Endothelial cell of umbilical vein (primary cell): Measurements from ENCODE around the gene TBC1D7. TPM values are rescaled to one million over a fixed set of nuclear protein-coding genes. Genes with fewer than 3 reads are reported as not detected.

Experiments
- BruUV-seq: library from RNA; stranded (reverse); fragments of 400-500 nt; replicated peaks from 2 replicates; lab custom pipeline; 2021; lab: Mats Ljungman, UMichigan
- CTCF ChIA-PET: fragments of 300-600, 350-600 bp; sonication (Branson Sonifier 250); formaldehyde crosslinking; loops from one replicate; lab custom pipeline; 2021; ENCODE audit warnings: antibody characterized with exemption, inconsistent platforms; lab: Charles Lee
- POLR2A ChIA-PET: fragments of 300-600, 350-600 bp; sonication (Branson Sonifier 250); formaldehyde crosslinking; loops from one replicate; lab custom pipeline; 2021; ENCODE audit warnings: antibody characterized with exemption, inconsistent platforms; lab: Charles Lee
- DNase-seq: peaks from one replicate; pipeline ENCODE4 v3.0.0-alpha.2; 2011; ENCODE audit warnings: low read depth, low spot score
- FAIRE-seq: peaks from 2 replicates; lab custom pipeline; 2011; peaks lifted over from hg19 to GRCh38; lab: Jason Lieb, UNC
- H2AFZ ChIP-seq: 2 replicates; pipeline ENCODE4 v1.6.0; 2012; ENCODE audit warnings: low read depth, low read length, control low read depth, inconsistent platforms
- H3K27ac ChIP-seq: 2 replicates; pipeline ENCODE4 v1.5.1; 2011; ENCODE audit warnings: low read depth, mild to moderate bottlenecking, control low read depth, low read length, moderate library complexity; ENCODE audit not compliant: insufficient read depth
- H3K27me3 ChIP-seq, 2 experiments: 2 replicates each; pipeline versions ENCODE4 v1.6.0 to v1.6.1; 2011; ENCODE audit warnings: low read length in 2 of 2, mixed read lengths in 1 of 2; ENCODE audit not compliant: control insufficient read depth in 2 of 2, insufficient read depth in 2 of 2
- H3K36me3 ChIP-seq, 2 experiments: 2 replicates in 1 of 2; 3 replicates in 1 of 2; pipeline ENCODE4 v1.5.1; 2011; ENCODE audit warnings: low read length in 2 of 2, mild to moderate bottlenecking in 1 of 2, moderate library complexity in 1 of 2; ENCODE audit not compliant: control insufficient read depth in 2 of 2, insufficient read depth in 2 of 2; ENCODE audit errors: extremely low read depth in 1 of 2
- H3K4me1 ChIP-seq: 3 replicates; pipeline ENCODE4 v1.5.1; 2011; ENCODE audit warnings: mild to moderate bottlenecking, low read length; ENCODE audit not compliant: control insufficient read depth, insufficient read depth; ENCODE audit errors: extremely low read depth
- H3K4me2 ChIP-seq: 2 replicates; pipeline ENCODE4 v1.6.1; 2011; ENCODE audit warnings: low read length, control low read depth, mixed read lengths; ENCODE audit not compliant: insufficient read depth
- H3K4me3 ChIP-seq, 3 experiments: fragments of 200-600 bp in 1 of 3; sonication (generic), shearing (Covaris generic) in 1 of 3; replicated peaks in 1 of 3; 2 replicates each; pipeline ENCODE4 v1.5.1; 2011 to 2016; ENCODE audit warnings: control low read depth in 3 of 3, low read length in 3 of 3, mild to moderate bottlenecking in 2 of 3, inconsistent platforms in 1 of 3, low read depth in 1 of 3, moderate library complexity in 1 of 3; ENCODE audit not compliant: insufficient read depth in 1 of 3
- H3K79me2 ChIP-seq: 2 replicates; pipeline ENCODE4 v1.6.0; 2012; ENCODE audit warnings: low read length, inconsistent platforms; ENCODE audit not compliant: control insufficient read depth, insufficient read depth
- H3K9ac ChIP-seq: replicated peaks from 2 replicates; pipeline ENCODE3; 2011; ENCODE audit warnings: low read length, control low read depth; ENCODE audit not compliant: insufficient read depth; ENCODE audit errors: extremely low read depth
- H3K9me1 ChIP-seq: replicated peaks from 3 replicates; pipeline ENCODE4 v1.6.0; 2011; ENCODE audit warnings: mild to moderate bottlenecking, low read length; ENCODE audit not compliant: control insufficient read depth, insufficient read depth; ENCODE audit errors: extremely low read depth
- H3K9me3 ChIP-seq: replicated peaks from 2 replicates; pipeline ENCODE4 v1.5.1; 2012; ENCODE audit warnings: low read length, inconsistent platforms; ENCODE audit not compliant: control insufficient read depth, insufficient read depth
- H4K20me1 ChIP-seq: replicated peaks from 2 replicates; pipeline ENCODE3; 2011; ENCODE audit warnings: mild to moderate bottlenecking, low read length; ENCODE audit not compliant: control insufficient read depth, insufficient read depth; ENCODE audit errors: extremely low read depth
- EZH2 ChIP-seq: IDR thresholded peaks from 2 replicates; pipeline ENCODE4 v1.6.1; 2012; ENCODE audit warnings: borderline replicate concordance, low read depth, mild to moderate bottlenecking, moderate library complexity, low read length, inconsistent platforms; ENCODE audit not compliant: severe bottlenecking
- FOS ChIP-seq: IDR thresholded peaks from 2 replicates; pipeline ENCODE4 v1.6.1; 2011; ENCODE audit warnings: mild to moderate bottlenecking, low read length, moderate library complexity, borderline replicate concordance; ENCODE audit not compliant: insufficient read depth
- GATA2 ChIP-seq: IDR thresholded peaks from 2 replicates; pipeline ENCODE4 v1.7.0; 2011; ENCODE audit warnings: low read depth, mild to moderate bottlenecking, moderate library complexity, mixed read lengths, low read length; ENCODE audit not compliant: insufficient read length, insufficient read depth
- JUN ChIP-seq: IDR thresholded peaks from 2 replicates; pipeline ENCODE4 v1.6.1; 2011; ENCODE audit warnings: borderline replicate concordance, low read depth; ENCODE audit not compliant: insufficient read length, insufficient read depth
- MAX ChIP-seq: IDR thresholded peaks from 2 replicates; pipeline ENCODE4 v1.6.1; 2011; ENCODE audit not compliant: insufficient read depth, insufficient read length
- MYC ChIP-seq: IDR thresholded peaks from one replicate; pipeline ENCODE4 v1.6.1; 2011; ENCODE audit warnings: mild to moderate bottlenecking, low read depth, low read length
- POLR2A ChIP-seq: IDR thresholded peaks from 2 replicates; pipeline ENCODE4 v1.6.1; 2012; ENCODE audit warnings: low read depth, mild to moderate bottlenecking, control low read depth, low read length
- POLR2AphosphoS5 ChIP-seq: IDR thresholded peaks from 2 replicates; pipeline ENCODE4 v1.6.1; 2012; ENCODE audit warnings: low read depth, mild to moderate bottlenecking, control low read depth, low read length, moderate library complexity; ENCODE audit not compliant: insufficient read depth
- dilution Hi-C: fragments of 300-500 bp; cut with MboI; formaldehyde crosslinking; loops from one replicate; pipeline ENCODE4 v1.15.0; 2019; ENCODE audit warnings: low sequenced_read_pairs; ENCODE audit not compliant: extremely low pct_ligation_motif_present
- intact Hi-C: fragments of 100-400 bp; cut with micrococcal nuclease; formaldehyde crosslinking; loops from one replicate; pipeline ENCODE4 v1.10.0; 2022
- polyA plus RNA-seq, 4 experiments: library from polyadenylated mRNA; depleted of rRNA in 3 of 4; stranded (reverse) in 3 of 4; unstranded in 1 of 4; fragments of >200 nt; gene quantifications; 2 replicates each; pipeline versions ENCODE4 v1.2.1 to v1.2.3, GENCODE V29; 2011 to 2012; ENCODE audit warnings: missing spikeins in 1 of 4
- total RNA-seq: library from RNA; stranded (reverse); gene quantifications from 2 replicates; pipeline ENCODE4 v1.2.3, GENCODE V29; 2021
- TF ChIP-seq, protein P1 (sequence below), 2 donors: IDR thresholded peaks; 1 replicate in 1 of 2; 2 replicates in 1 of 2; pipeline ENCODE4 v1.5.1; 2011; ENCODE audit warnings: low read length in 2 of 2, mild to moderate bottlenecking in 2 of 2, moderate library complexity in 2 of 2, control low read depth in 1 of 2, inconsistent platforms in 1 of 2, low read depth in 1 of 2; ENCODE audit not compliant: insufficient read depth in 1 of 2; ENCODE audit errors: extremely low read depth in 1 of 2

TBC1D7 gene
- total and polyA plus RNA-seq, 2 donors (not counting 3 experiments of a cell fraction or from before 2014, with no cell fraction given), result 26.6 to 28.1 TPM

GRCh38 chr6:13377054-13377758 lies 48.9 kb upstream of the TBC1D7 start:
- dilution Hi-C loops, result no loop called here
- intact Hi-C loops, result no loop called here
- CTCF ChIA-PET, result no interaction called here

More at GRCh38 chr6:13377054-13377758, 48.9 kb upstream of the TBC1D7 start:
- Histone ChIP-seq H3K4me3 (no peak overlapping the region), H3K4me1 (peaks cover 12% of the 10 kb centered on the region), H4K20me1 (no peaks in the 10 kb centered on the region), H3K4me2 (no peak overlapping the region), H3K79me2 (no peaks in the 10 kb centered on the region), H2AFZ (no peak overlapping the region), H3K9ac (no peak overlapping the region), H3K36me3 (peaks cover 0 to 2% of the 10 kb centered on the region in 2 experiments), H3K9me3 (no peaks in the 10 kb centered on the region), H3K27me3 (no peaks in the 10 kb centered on the region), H3K27ac (no peak overlapping the region), H3K9me1 (no peaks in the 10 kb centered on the region)
- no peak for DNase-seq
- no TSS peak for BruUV-seq
- no peak for TF ChIP-seq GATA2
- no peak for TF ChIP-seq MAX
- TF ChIP-seq FOS, result no peak
- TF ChIP-seq MYC, result no peak
- TF ChIP-seq JUN, result no peak
- no peak for TF ChIP-seq POLR2A
- no peak for TF ChIP-seq POLR2AphosphoS5
- TF ChIP-seq, protein P1, sequence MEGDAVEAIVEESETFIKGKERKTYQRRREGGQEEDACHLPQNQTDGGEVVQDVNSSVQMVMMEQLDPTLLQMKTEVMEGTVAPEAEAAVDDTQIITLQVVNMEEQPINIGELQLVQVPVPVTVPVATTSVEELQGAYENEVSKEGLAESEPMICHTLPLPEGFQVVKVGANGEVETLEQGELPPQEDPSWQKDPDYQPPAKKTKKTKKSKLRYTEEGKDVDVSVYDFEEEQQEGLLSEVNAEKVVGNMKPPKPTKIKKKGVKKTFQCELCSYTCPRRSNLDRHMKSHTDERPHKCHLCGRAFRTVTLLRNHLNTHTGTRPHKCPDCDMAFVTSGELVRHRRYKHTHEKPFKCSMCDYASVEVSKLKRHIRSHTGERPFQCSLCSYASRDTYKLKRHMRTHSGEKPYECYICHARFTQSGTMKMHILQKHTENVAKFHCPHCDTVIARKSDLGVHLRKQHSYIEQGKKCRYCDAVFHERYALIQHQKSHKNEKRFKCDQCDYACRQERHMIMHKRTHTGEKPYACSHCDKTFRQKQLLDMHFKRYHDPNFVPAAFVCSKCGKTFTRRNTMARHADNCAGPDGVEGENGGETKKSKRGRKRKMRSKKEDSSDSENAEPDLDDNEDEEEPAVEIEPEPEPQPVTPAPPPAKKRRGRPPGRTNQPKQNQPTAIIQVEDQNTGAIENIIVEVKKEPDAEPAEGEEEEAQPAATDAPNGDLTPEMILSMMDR (IDR thresholded peaks at IDR 0.05; ENCODE audit: extremely low read depth in 1 of 2, insufficient read depth in 1 of 2, low read depth in 1 of 2, low read length in 2 of 2), result no peak
- TF ChIP-seq EZH2, result no peak
- FAIRE-seq, result no peak
- POLR2A ChIA-PET, result no interaction called here
